Esophagus squamous epithelium (tissue), 5 donors: Measurements from ENCODE around the gene ASGR2. TPM values are rescaled to one million over a fixed set of nuclear protein-coding genes. Genes with fewer than 3 reads are reported as not detected.
"Not testable (repeated sequence)": the region's sequence is repeated elsewhere in the genome, so short reads cannot be mapped to it uniquely, and the experiment has no call there.

Experiments used
- DNase-seq: peaks from one replicate; lab custom pipeline; 2025; lab: John Stamatoyannopoulos, UW
- H3K27ac ChIP-seq, 4 donors: fragments of 200-600 bp; sonication (generic); one replicate each; pipeline ENCODE4 v1.5.1; 2016 to 2019; ENCODE audit warnings: mild to moderate bottlenecking in 1 of 4
- H3K27me3 ChIP-seq, 4 donors: fragments of 200-600 bp; sonication (generic); 1 replicate in 3 of 4; 2 replicates in 1 of 4; pipeline versions ENCODE4 v1.5.1 to v1.6.0; 2017 to 2021; ENCODE audit warnings: antibody characterized with exemption in 1 of 4
- H3K36me3 ChIP-seq, 3 donors: fragments of 200-600 bp; sonication (generic); one replicate each; pipeline ENCODE4 v1.5.1; 2016 to 2019
- H3K4me1 ChIP-seq, 3 donors: fragments of 200-600 bp; sonication (generic); one replicate each; pipeline ENCODE4 v1.5.1; 2017 to 2019
- H3K4me3 ChIP-seq, 4 donors: fragments of 200-600 bp; sonication (generic); 1 replicate in 3 of 4; 2 replicates in 1 of 4; pipeline ENCODE4 v1.5.1; 2016 to 2019; ENCODE audit warnings: mild to moderate bottlenecking in 2 of 4, moderate library complexity in 1 of 4
- H3K9me3 ChIP-seq, 3 donors: fragments of 200-600 bp; sonication (generic); one replicate each; pipeline ENCODE4 v1.5.1; 2016 to 2019
- CTCF ChIP-seq, 6 experiments: fragments of 450-650 bp in 4 of 6; fragments of 200-600 bp in 2 of 6; sonication (generic) in 2 of 6; IDR thresholded peaks; one replicate each; pipeline ENCODE4 v1.5.1; 2016 to 2019; ENCODE audit warnings: antibody characterized with exemption in 6 of 6, mild to moderate bottlenecking in 4 of 6, moderate library complexity in 4 of 6
- POLR2A ChIP-seq, 4 donors: fragments of 450-650 bp; IDR thresholded peaks; one replicate each; pipeline ENCODE4 v1.6.1; 2017; ENCODE audit warnings: antibody characterized with exemption in 4 of 4, mild to moderate bottlenecking in 4 of 4, moderate library complexity in 3 of 4
- WGBS, 2 donors: methylation state at CpG; one replicate each; pipeline ENCODE4 v1.1.5; 2018; 5-methylcytosine and 5-hydroxymethylcytosine counted together
- intact Hi-C: fragments of 100-400 bp; cut with DNase I; formaldehyde crosslinking; loops from one replicate; pipeline ENCODE4 v1.15.0; 2022
- total RNA-seq, 4 donors: library from RNA; depleted of rRNA; stranded (reverse); fragments of >200 nt; gene quantifications; one replicate each; pipeline ENCODE4 v1.1.0, GENCODE V29; 2016
- donor health status: DM: yes; HTN: yes; CAD: no.

Gene ASGR2, protein sequence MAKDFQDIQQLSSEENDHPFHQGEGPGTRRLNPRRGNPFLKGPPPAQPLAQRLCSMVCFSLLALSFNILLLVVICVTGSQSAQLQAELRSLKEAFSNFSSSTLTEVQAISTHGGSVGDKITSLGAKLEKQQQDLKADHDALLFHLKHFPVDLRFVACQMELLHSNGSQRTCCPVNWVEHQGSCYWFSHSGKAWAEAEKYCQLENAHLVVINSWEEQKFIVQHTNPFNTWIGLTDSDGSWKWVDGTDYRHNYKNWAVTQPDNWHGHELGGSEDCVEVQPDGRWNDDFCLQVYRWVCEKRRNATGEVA
- total RNA-seq = under 1 TPM in 2 of 4 donors, not detected in 2; 0.50 to 0.95 TPM

DNA sequence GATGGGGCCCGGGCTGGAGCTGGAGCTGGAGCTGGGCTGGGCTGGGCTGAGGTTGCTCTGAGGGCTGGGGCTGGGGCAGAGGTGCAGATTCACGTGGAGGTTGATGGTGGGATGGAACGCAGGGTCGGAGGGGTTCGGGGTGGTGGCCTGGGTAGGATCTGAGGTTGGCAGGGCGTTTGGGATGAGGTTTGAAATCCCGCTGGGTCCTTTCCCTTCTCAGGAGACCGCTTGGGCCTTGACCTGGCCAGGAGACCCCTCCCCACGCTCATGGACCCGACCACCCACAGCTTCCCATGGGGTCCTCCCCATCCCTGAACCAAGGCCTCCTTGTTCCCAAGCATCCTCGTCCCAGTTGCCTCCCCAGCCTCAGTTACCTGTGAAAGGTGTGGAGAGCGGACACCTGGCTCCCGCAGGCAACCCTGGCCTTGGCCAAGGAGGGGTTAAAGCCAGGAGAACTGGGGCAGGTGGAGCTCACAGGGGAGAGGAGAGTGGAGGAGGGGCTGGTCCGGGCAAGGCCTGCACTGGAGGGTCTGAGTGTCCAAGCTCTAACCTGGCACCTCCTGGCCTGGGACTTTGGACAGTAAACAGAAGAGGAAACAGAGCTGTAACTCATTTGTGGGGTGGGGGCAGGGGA is at the start of gene ASGR2:
Gene ASGR2 (minus strand): TSS at position 582 of the 634 bp plus-strand sequence. CDS start 582 bp downstream, outside the sequence.
- no peak for TF ChIP-seq POLR2A (IDR thresholded peaks at IDR 0.05)
- TF ChIP-seq CTCF (IDR thresholded peaks at IDR 0.05) = no peak
- no peaks in the 10 kb centered on the region for H3K36me3 ChIP-seq
- H3K27ac ChIP-seq = peak within 1 kb of the TSS in 2 of 4 donors; percentile 4 to 49
- no peak for DNase-seq
- no peaks in the 10 kb centered on the region for H3K4me1 ChIP-seq
- intact Hi-C loops = no loop called here
- H3K9me3 ChIP-seq = no peaks in the 10 kb centered on the region
- H3K4me3 ChIP-seq = no peak within 1 kb of the TSS
- peaks cover 0 to 13% (median 0%) of the 10 kb centered on the region in 4 donors for H3K27me3 ChIP-seq
- WGBS, 2 donors = 78 to 85% methylated on average over 7 to 9 of the region's 14 CpGs

GRCh38 chr17:7159571-7159970 is 44.9 kb upstream of the ASGR2 start:
- H3K4me3 ChIP-seq, intact Hi-C loops, DNase-seq, H3K36me3 ChIP-seq, H3K4me1 ChIP-seq, H3K9me3 ChIP-seq, H3K27ac ChIP-seq: not testable (repeated sequence)
- 60 to 62% methylated on average over 10 of the region's 10 CpGs for WGBS, 2 donors
- peaks cover 0 to 19% (median 0%) of the 10 kb centered on the region in 4 donors for H3K27me3 ChIP-seq

GRCh38 chr17:7158424-7158823 is 43.8 kb upstream of the ASGR2 start:
- intact Hi-C loops, DNase-seq, H3K4me1 ChIP-seq, H3K36me3 ChIP-seq, H3K27ac ChIP-seq, H3K4me3 ChIP-seq, H3K9me3 ChIP-seq: not testable (repeated sequence)
- H3K27me3 ChIP-seq = peaks cover 0 to 29% (median 0%) of the 10 kb centered on the region in 4 donors
- 70 to 76% methylated on average over 10 of the region's 10 CpGs for WGBS, 2 donors

DNA sequence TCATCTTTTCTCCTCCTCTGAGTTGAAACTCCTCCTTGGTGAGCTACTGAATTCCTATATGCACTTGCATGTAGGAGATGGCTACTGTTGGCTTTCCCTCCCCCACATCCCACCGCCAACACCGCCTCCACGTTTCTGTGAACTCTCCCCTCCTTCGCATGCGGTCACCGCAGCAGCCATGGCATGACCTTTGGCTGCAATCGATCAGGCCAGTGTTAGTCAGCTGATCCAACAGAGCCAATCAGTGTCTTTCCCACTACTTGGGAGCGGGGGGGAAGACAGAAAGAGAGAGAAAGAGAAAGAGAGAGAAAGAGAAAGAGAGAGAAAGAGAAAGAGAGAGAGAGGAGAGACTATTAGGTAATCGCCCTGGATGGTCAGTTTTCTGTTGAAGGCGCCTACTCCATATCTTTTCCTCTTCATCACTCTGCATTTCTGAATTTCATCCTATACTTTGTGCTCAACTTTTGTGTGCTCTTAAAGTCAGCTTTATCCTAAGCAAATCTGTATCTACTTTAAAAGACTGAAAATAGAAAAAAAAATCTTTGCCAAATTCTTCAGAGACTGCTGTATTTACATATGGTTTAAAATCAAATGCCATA is 41.8 kb upstream of the ASGR2 start:
- no peak for DNase-seq
- Histone ChIP-seq H3K27ac (no peak overlapping the region), H3K4me1 (no peaks in the 10 kb centered on the region), H3K4me3 (no peak overlapping the region), H3K36me3 (no peaks in the 10 kb centered on the region), H3K9me3 (no peaks in the 10 kb centered on the region), H3K27me3 (peaks cover 0 to 29% (median 0%) of the 10 kb centered on the region in 4 donors)
- WGBS, 2 donors = 71 to 75% methylated on average over 10 of the region's 10 CpGs
- no peak for TF ChIP-seq POLR2A (IDR thresholded peaks at IDR 0.05)
- TF ChIP-seq CTCF (IDR thresholded peaks at IDR 0.05) = no peak
- intact Hi-C loops = no loop called here

GRCh38 chr17:7147772-7148171 is 33.1 kb upstream of the ASGR2 start:
- no peak overlapping the region for H3K4me3 ChIP-seq
- peaks cover 0 to 3% (median 0%) of the 10 kb centered on the region in 4 donors for H3K27me3 ChIP-seq
- intact Hi-C loops = no loop called here
- no peaks in the 10 kb centered on the region for H3K9me3 ChIP-seq
- WGBS, 2 donors = 60 to 75% methylated on average over 1 of the region's 3 CpGs
- H3K4me1 ChIP-seq = peaks cover 0 to 22% (median 2%) of the 10 kb centered on the region in 3 donors
- no peak for TF ChIP-seq CTCF (IDR thresholded peaks at IDR 0.05)
- TF ChIP-seq POLR2A (IDR thresholded peaks at IDR 0.05) = no peak
- DNase-seq = no peak
- H3K36me3 ChIP-seq = no peaks in the 10 kb centered on the region
- H3K27ac ChIP-seq = peak overlapping the region in 2 of 4 donors; percentile 21 to 60

DNA sequence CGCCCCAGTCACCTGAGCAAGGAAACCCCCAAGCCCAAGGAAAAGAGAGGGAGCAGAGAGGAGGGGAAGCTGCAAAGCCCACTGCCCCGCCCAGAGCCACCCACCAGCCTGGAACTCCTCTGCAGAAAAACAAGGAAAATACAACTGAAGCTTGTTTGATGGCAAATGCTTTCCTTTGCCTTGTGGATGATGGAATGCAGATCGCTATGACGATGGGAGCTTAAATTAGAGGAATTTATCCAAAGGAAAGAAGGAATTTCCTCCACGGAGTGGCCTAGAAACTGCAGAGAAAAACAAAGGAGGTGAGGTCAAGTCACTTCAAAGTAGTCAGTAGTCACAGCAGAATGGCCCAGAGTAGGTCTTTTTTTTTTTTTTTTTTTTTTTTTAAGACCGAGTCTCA is 31.5 kb upstream of the ASGR2 start:
- Histone ChIP-seq H3K9me3 (no peaks in the 10 kb centered on the region), H3K27me3 (peaks cover 0 to 3% (median 0%) of the 10 kb centered on the region in 4 donors), H3K4me1 (peaks cover 4 to 38% (median 8%) of the 10 kb centered on the region in 3 donors), H3K27ac (no peak overlapping the region), H3K4me3 (no peak overlapping the region), H3K36me3 (no peaks in the 10 kb centered on the region)
- WGBS, 2 donors = 52 to 74% methylated on average over 3 to 6 of the region's 6 CpGs
- TF ChIP-seq CTCF (IDR thresholded peaks at IDR 0.05) (no peak), POLR2A (IDR thresholded peaks at IDR 0.05) (no peak)
- intact Hi-C loops = no loop called here
- DNase-seq = no peak
